Keratinocyte (primary cell): Measurements from ENCODE around the gene RPL27A.

Experiments used
- CTCF ChIP-seq, 3 experiments: IDR thresholded peaks in 1 of 3; conservative IDR thresholded peaks in 1 of 3; optimal IDR thresholded peaks in 1 of 3; 2 replicates in 2 of 3; 3 replicates in 1 of 3; pipeline versions ENCODE3 to v1.5.1; 2011; ENCODE audit warnings: low read length in 3 of 3, mild to moderate bottlenecking in 3 of 3, moderate library complexity in 2 of 3, control low read depth in 1 of 3, inconsistent platforms in 1 of 3; ENCODE audit not compliant: insufficient read depth in 2 of 3; ENCODE audit errors: extremely low read depth in 1 of 3
- EZH2 ChIP-seq: IDR thresholded peaks from one replicate; pipeline ENCODE4 v1.6.1; 2012; ENCODE audit warnings: inconsistent platforms, mild to moderate bottlenecking, low read length, moderate library complexity

GRCh38 chr11:8724682-8725081, 42.1 kb downstream of the RPL27A start:
- TF ChIP-seq EZH2: no peak
- no peak for TF ChIP-seq CTCF (optimal IDR thresholded peaks at IDR 0.05 in 1 of 3, IDR thresholded peaks at IDR 0.05 in 1 of 3, conservative IDR thresholded peaks at IDR 0.05 in 1 of 3; ENCODE audit: extremely low read depth in 1 of 3, insufficient read depth in 2 of 3, low read length in 3 of 3)
